HepG2 (cell line): Measurements from ENCODE around the gene GNPDA1. TPM values are rescaled to one million over a fixed set of nuclear protein-coding genes. Genes with fewer than 3 reads are reported as not detected.

Experiments
- ATAC-seq: fragments of 200-7000 bp; cut with Tn5 transposase; 3 replicates; pipeline ENCODE4 v1.9.1; 2020; ENCODE audit warnings: mild to moderate bottlenecking, moderate library complexity
- BruUV-seq: library from RNA; stranded (reverse); fragments of 400-500 nt; replicated peaks from 2 replicates; lab custom pipeline; 2021; lab: Mats Ljungman, UMichigan
- CTCF ChIA-PET: fragments of 300-600 bp; formaldehyde crosslinking; extraction: SDS; loops from one replicate; lab custom pipeline; 2021; ENCODE audit warnings: low total read pairs, inconsistent platforms, low intra/inter-chr PET ratio; lab: Yijun Ruan, JAX
- POLR2A ChIA-PET: fragments of 350-600 bp; sonication (Branson Sonifier 250); formaldehyde crosslinking; loops from one replicate; lab custom pipeline; 2020; ENCODE audit warnings: antibody characterized with exemption, inconsistent platforms; lab: Yijun Ruan, JAX
- DNase-seq: peaks from one replicate; pipeline ENCODE4 v3.0.0-alpha.2; 2015; ENCODE audit warnings: low spot score
- FAIRE-seq: peaks from 3 replicates; lab custom pipeline; 2011; peaks lifted over from hg19 to GRCh38; lab: Jason Lieb, UNC
- H2AFZ ChIP-seq: one replicate; pipeline ENCODE4 v1.6.1; 2011; ENCODE audit warnings: low read length, inconsistent platforms
- H3K27ac ChIP-seq: fragments of 300-600 bp; 3 replicates; pipeline ENCODE4 v1.8.0; 2011; ENCODE audit warnings: mixed run types, mild to moderate bottlenecking, mixed read lengths, low read length, inconsistent platforms; ENCODE audit not compliant: insufficient read depth; ENCODE audit errors: extremely low read length
- H3K27me3 ChIP-seq, 2 experiments: fragments of 200-600 bp in 1 of 2; 2 replicates in 1 of 2; 3 replicates in 1 of 2; pipeline versions ENCODE4 v1.6.0 to v1.8.0; 2011; ENCODE audit warnings: low read length in 2 of 2, mild to moderate bottlenecking in 2 of 2, moderate library complexity in 2 of 2, inconsistent platforms in 1 of 2; ENCODE audit not compliant: insufficient read depth in 2 of 2, control insufficient read depth in 1 of 2
- H3K36me3 ChIP-seq, 2 experiments: fragments of 200-600 bp in 1 of 2; replicated peaks in 1 of 2; 2 replicates in 1 of 2; 3 replicates in 1 of 2; pipeline versions ENCODE4 v1.5.1 to v1.8.0; 2011; ENCODE audit warnings: low read length in 2 of 2, inconsistent platforms in 1 of 2; ENCODE audit not compliant: insufficient read depth in 2 of 2, control insufficient read depth in 1 of 2
- H3K4me1 ChIP-seq: 2 replicates; pipeline ENCODE4 v1.5.1; 2012; ENCODE audit warnings: low read length, inconsistent platforms; ENCODE audit not compliant: insufficient read depth
- H3K4me2 ChIP-seq: 2 replicates; pipeline ENCODE4 v1.6.0; 2011; ENCODE audit warnings: low read depth, low read length, inconsistent platforms
- H3K4me3 ChIP-seq, 3 experiments: fragments of 200-600 bp in 1 of 3; sonication (generic), shearing (Covaris generic) in 1 of 3; replicated peaks in 1 of 3; 2 replicates each; pipeline ENCODE4 v1.5.1; 2011 to 2016; ENCODE audit warnings: low read length in 3 of 3, inconsistent platforms in 2 of 3, low read depth in 2 of 3, mild to moderate bottlenecking in 2 of 3, control low read depth in 1 of 3, mixed read lengths in 1 of 3; ENCODE audit not compliant: insufficient read depth in 1 of 3
- H3K79me2 ChIP-seq: one replicate; pipeline ENCODE4 v1.6.1; 2011; ENCODE audit warnings: low read length, inconsistent platforms; ENCODE audit not compliant: insufficient read depth
- H3K9ac ChIP-seq: 2 replicates; pipeline ENCODE4 v1.6.0; 2011; ENCODE audit warnings: mild to moderate bottlenecking, low read depth, low read length, inconsistent platforms; ENCODE audit not compliant: insufficient read depth
- H3K9me3 ChIP-seq: 2 replicates; pipeline ENCODE4 v1.5.1; 2012; ENCODE audit warnings: mild to moderate bottlenecking, low read length
- H4K20me1 ChIP-seq: 2 replicates; pipeline ENCODE4 v1.6.0; 2011; ENCODE audit warnings: inconsistent platforms, mild to moderate bottlenecking, low read length, moderate library complexity; ENCODE audit not compliant: insufficient read depth
- KLF6 ChIP-seq: IDR thresholded peaks from 2 replicates; pipeline ENCODE4 v1.8.0; 2016; ENCODE audit warnings: missing biosample characterization, missing genetic modification reagents
- MAFK ChIP-seq, 2 experiments: IDR thresholded peaks in 1 of 2; conservative IDR thresholded peaks in 1 of 2; 2 replicates each; pipeline ENCODE4 v1.6.1; 2011; ENCODE audit warnings: improper control_type of control experiment in 2 of 2, low read length in 2 of 2
- RARA ChIP-seq: IDR thresholded peaks from 2 replicates; pipeline ENCODE4 v1.6.1; 2016; ENCODE audit warnings: missing genetic modification reagents, missing compliant biosample characterization
- ZNF761 ChIP-seq: sonication (generic); formaldehyde crosslinking; conservative IDR thresholded peaks from 2 replicates; pipeline ENCODE4 v1.4.0; 2020; ENCODE audit warnings: mild to moderate bottlenecking, missing genetic modification reagents
- WGBS: methylation state at CpG from one replicate; pipeline ENCODE4 v1.1.6; 2017; ENCODE audit warnings: low lambda C conversion rate; 5-methylcytosine and 5-hydroxymethylcytosine counted together
- in situ Hi-C: cut with HindIII; loops from 2 replicates; pipeline ENCODE4 v1.10.0; 2017; ENCODE audit warnings: low pct_unique_long_range_greater_than_20kb; ENCODE audit not compliant: extremely low pct_ligation_motif_present
- intact Hi-C: fragments of 100-400 bp; cut with micrococcal nuclease; formaldehyde crosslinking; loops from one replicate; pipeline ENCODE4 v1.10.0; 2022; ENCODE audit not compliant: unreplicated experiment
- polyA plus RNA-seq, 8 experiments: library from polyadenylated mRNA; depleted of rRNA in 3 of 8; stranded (reverse) in 7 of 8; unstranded in 1 of 8; fragments of >200 nt; fragmentation: Illumina TruSeq in 4 of 8; extraction: Trizol in 4 of 8; gene quantifications; 2 replicates each; pipeline versions ENCODE4 v1.2.1 to v1.2.3, GENCODE V29; 2011 to 2016; ENCODE audit warnings: low read depth in 4 of 8, missing spikeins in 1 of 8, mixed read lengths in 1 of 8; ENCODE audit not compliant: insufficient read depth in 1 of 8
- total RNA-seq, 5 experiments: library from RNA; depleted of rRNA; stranded (reverse); fragments of >200 nt; fragmentation: Illumina TruSeq; extraction: Trizol; gene quantifications; 2 replicates each; pipeline ENCODE4 v1.2.3, GENCODE V29; 2016; ENCODE audit warnings: low read depth in 1 of 5
- TF ChIP-seq, protein P1 (sequence below): sonication (generic); formaldehyde crosslinking; IDR thresholded peaks from 2 replicates; pipeline ENCODE4 v1.4.0; 2020; ENCODE audit warnings: mild to moderate bottlenecking, missing genetic modification reagents, borderline replicate concordance
- TF ChIP-seq, protein P2 (sequence below): sonication (generic); formaldehyde crosslinking; IDR thresholded peaks from 2 replicates; pipeline ENCODE4 v1.5.0; 2020; ENCODE audit warnings: missing genetic modification reagents
- TF ChIP-seq, protein P3 (sequence below): sonication (generic); formaldehyde crosslinking; IDR thresholded peaks from 2 replicates; pipeline ENCODE4 v1.4.0; 2020; ENCODE audit warnings: mild to moderate bottlenecking, low read depth, missing genetic modification reagents

The GNPDA1 gene
- total and polyA plus RNA-seq, 2 of the 13 experiments (the other 11 are each of a cell fraction or from before 2014, with no cell fraction given): 6.0 to 54.1 TPM

DNA sequence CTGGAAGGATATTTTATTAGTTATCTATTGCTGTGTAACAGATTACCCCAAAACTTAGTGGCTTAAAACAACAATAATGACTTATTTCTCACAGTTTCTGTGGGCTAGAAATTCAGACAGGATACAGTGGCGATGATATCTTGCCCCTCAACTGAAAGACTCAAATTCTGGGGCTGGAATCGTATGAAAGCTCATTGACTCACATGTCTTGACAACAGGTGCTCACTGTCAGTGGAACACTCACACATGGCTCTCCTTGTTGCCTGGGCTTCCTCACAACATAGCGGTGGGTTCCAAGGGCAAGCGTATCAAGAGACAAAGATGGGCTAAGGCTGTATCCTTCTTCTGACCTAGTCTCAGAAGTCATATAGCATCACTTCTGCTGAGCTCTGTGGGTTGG is 3.7 kb upstream of the GNPDA1 start:
- Histone ChIP-seq H3K4me3 (no peak overlapping the region), H3K9ac (no peak overlapping the region), H3K36me3 (no peaks in the 10 kb centered on the region), H3K27me3 (peaks cover 0 to 5% of the 10 kb centered on the region in 2 experiments; a peak in 1 of 5 replicates), H3K27ac (no peak overlapping the region), H3K4me1 (peaks cover 41% of the 10 kb centered on the region), H3K9me3 (peaks cover 6% of the 10 kb centered on the region; the same call in 1 of the 2 replicates), H3K4me2 (no peak overlapping the region), H4K20me1 (no peaks in the 10 kb centered on the region), H3K79me2 (no peaks in the 10 kb centered on the region), H2AFZ (no peak overlapping the region)
- WGBS: 32% methylated on average over 4 of the region's 4 CpGs
- BruUV-seq: no TSS peak
- DNase-seq (no peak), FAIRE-seq (no peak), ATAC-seq (no peak)
- intact Hi-C loops (no loop called here), in situ Hi-C loops (no loop called here)
- no peak for TF ChIP-seq ZNF761
- TF ChIP-seq, protein P1, sequence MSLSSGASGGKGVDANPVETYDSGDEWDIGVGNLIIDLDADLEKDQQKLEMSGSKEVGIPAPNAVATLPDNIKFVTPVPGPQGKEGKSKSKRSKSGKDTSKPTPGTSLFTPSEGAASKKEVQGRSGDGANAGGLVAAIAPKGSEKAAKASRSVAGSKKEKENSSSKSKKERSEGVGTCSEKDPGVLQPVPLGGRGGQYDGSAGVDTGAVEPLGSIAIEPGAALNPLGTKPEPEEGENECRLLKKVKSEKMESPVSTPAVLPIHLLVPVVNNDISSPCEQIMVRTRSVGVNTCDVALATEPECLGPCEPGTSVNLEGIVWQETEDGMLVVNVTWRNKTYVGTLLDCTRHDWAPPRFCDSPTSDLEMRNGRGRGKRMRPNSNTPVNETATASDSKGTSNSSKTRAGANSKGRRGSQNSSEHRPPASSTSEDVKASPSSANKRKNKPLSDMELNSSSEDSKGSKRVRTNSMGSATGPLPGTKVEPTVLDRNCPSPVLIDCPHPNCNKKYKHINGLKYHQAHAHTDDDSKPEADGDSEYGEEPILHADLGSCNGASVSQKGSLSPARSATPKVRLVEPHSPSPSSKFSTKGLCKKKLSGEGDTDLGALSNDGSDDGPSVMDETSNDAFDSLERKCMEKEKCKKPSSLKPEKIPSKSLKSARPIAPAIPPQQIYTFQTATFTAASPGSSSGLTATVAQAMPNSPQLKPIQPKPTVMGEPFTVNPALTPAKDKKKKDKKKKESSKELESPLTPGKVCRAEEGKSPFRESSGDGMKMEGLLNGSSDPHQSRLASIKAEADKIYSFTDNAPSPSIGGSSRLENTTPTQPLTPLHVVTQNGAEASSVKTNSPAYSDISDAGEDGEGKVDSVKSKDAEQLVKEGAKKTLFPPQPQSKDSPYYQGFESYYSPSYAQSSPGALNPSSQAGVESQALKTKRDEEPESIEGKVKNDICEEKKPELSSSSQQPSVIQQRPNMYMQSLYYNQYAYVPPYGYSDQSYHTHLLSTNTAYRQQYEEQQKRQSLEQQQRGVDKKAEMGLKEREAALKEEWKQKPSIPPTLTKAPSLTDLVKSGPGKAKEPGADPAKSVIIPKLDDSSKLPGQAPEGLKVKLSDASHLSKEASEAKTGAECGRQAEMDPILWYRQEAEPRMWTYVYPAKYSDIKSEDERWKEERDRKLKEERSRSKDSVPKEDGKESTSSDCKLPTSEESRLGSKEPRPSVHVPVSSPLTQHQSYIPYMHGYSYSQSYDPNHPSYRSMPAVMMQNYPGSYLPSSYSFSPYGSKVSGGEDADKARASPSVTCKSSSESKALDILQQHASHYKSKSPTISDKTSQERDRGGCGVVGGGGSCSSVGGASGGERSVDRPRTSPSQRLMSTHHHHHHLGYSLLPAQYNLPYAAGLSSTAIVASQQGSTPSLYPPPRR (CRISPR knock-in tag): no peak
- TF ChIP-seq MAFK (conservative IDR thresholded peaks at IDR 0.05 in 1 of 2, IDR thresholded peaks at IDR 0.05 in 1 of 2; ENCODE audit: low read length in 2 of 2): no peak
- TF ChIP-seq, protein P2, sequence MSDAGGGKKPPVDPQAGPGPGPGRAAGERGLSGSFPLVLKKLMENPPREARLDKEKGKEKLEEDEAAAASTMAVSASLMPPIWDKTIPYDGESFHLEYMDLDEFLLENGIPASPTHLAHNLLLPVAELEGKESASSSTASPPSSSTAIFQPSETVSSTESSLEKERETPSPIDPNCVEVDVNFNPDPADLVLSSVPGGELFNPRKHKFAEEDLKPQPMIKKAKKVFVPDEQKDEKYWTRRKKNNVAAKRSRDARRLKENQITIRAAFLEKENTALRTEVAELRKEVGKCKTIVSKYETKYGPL: no peak
- TF ChIP-seq KLF6: no peak
- TF ChIP-seq, protein P3, sequence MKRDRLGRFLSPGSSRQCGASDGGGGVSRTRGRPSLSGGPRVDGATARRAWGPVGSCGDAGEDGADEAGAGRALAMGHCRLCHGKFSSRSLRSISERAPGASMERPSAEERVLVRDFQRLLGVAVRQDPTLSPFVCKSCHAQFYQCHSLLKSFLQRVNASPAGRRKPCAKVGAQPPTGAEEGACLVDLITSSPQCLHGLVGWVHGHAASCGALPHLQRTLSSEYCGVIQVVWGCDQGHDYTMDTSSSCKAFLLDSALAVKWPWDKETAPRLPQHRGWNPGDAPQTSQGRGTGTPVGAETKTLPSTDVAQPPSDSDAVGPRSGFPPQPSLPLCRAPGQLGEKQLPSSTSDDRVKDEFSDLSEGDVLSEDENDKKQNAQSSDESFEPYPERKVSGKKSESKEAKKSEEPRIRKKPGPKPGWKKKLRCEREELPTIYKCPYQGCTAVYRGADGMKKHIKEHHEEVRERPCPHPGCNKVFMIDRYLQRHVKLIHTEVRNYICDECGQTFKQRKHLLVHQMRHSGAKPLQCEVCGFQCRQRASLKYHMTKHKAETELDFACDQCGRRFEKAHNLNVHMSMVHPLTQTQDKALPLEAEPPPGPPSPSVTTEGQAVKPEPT (CRISPR knock-in tag): no peak
- no peak for TF ChIP-seq RARA
- ChIA-PET CTCF (no interaction called here), POLR2A (no interaction called here)
